Fibroblast of mammary gland (primary cell): ENCODE data around the gene BCAS3.

Experiments used
- DNase-seq: peaks from one replicate; pipeline ENCODE4 v3.0.0-alpha.2; 2010; ENCODE audit warnings: low read depth
- H3K4me3 ChIP-seq: 2 replicates; pipeline ENCODE4 v1.5.1; 2011; ENCODE audit warnings: low read depth, mild to moderate bottlenecking, low read length, moderate library complexity; ENCODE audit not compliant: control insufficient read depth
- CTCF ChIP-seq: conservative IDR thresholded peaks from 2 replicates; pipeline ENCODE4 v1.5.1; 2011; ENCODE audit warnings: low read depth, low read length, inconsistent platforms; ENCODE audit not compliant: control insufficient read depth, insufficient read depth

BCAS3 gene

GRCh38 chr17:60819447-60820130 lies 141.9 kb downstream of the BCAS3 start:
- no peak for TF ChIP-seq CTCF
- no peak overlapping the region for H3K4me3 ChIP-seq
- DNase-seq, result no peak

GRCh38 chr17:60823515-60823914 lies 145.9 kb downstream of the BCAS3 start:
- no peak overlapping the region for H3K4me3 ChIP-seq
- TF ChIP-seq CTCF, result no peak
- no peak for DNase-seq

GRCh38 chr17:60825351-60825750 lies 147.7 kb downstream of the BCAS3 start:
- TF ChIP-seq CTCF, result no peak
- no peak for DNase-seq
- H3K4me3 ChIP-seq, result no peak overlapping the region

GRCh38 chr17:60827943-60828342 lies 150.3 kb downstream of the BCAS3 start:
- H3K4me3 ChIP-seq, result no peak overlapping the region
- DNase-seq, result peak; percentile 38
- TF ChIP-seq CTCF, result no peak

- no peak overlapping the region for H3K4me3 ChIP-seq
- DNase-seq, result peak; percentile 9
- TF ChIP-seq CTCF, result no peak
These were observed 154.5 kb downstream of the BCAS3 start for GRCh38 chr17:60832151-60832585.

- no peak for DNase-seq
- TF ChIP-seq CTCF, result no peak
- H3K4me3 ChIP-seq, result no peak overlapping the region
These were observed 155.0 kb downstream of the BCAS3 start for GRCh38 chr17:60832631-60833030.
